ENCODE measurements around the gene FHOD3.

GRCh38 chr18:36338403-36338933 is 41.0 kb downstream of the FHOD3 start:
- TF ChIP-seq CTCF (IDR thresholded peaks at IDR 0.05) (no peak), POLR2A (IDR thresholded peaks at IDR 0.05) (no peak)
